GM19455 (cell line): Measurements from ENCODE around the gene EXOSC5.
"Not testable (repeated sequence)": the region's sequence is repeated elsewhere in the genome, so short reads cannot be mapped to it uniquely, and the experiment has no call there.

Experiments
- ATAC-seq: cut with Tn5 transposase; IDR thresholded peaks from one replicate; pipeline ENCODE4 v1.9.1; 2021; ENCODE audit not compliant: unreplicated experiment

Gene EXOSC5

GRCh38 chr19:41408846-41409245, 11.7 kb upstream of the EXOSC5 start:
- not testable (repeated sequence) for ATAC-seq

GRCh38 chr19:41408256-41408655, 11.1 kb upstream of the EXOSC5 start:
- no peak for ATAC-seq

GRCh38 chr19:41407271-41407670, 10.1 kb upstream of the EXOSC5 start:
- ATAC-seq = no peak

- ATAC-seq = no peak
Measured at GRCh38 chr19:41405776-41406175, 8.6 kb upstream of the EXOSC5 start.

- ATAC-seq = no peak
Measured at GRCh38 chr19:41403181-41403970, 6.2 kb upstream of the EXOSC5 start.

- ATAC-seq = no peak
Measured at GRCh38 chr19:41402010-41402409, 4.9 kb upstream of the EXOSC5 start.

- no peak for ATAC-seq
Measured at GRCh38 chr19:41401483-41401882, 4.3 kb upstream of the EXOSC5 start.

GRCh38 chr19:41399525-41399924, 2.4 kb upstream of the EXOSC5 start:
- ATAC-seq = no peak

- ATAC-seq = no peak
Measured at GRCh38 chr19:41399091-41399490, 1.9 kb upstream of the EXOSC5 start.

- ATAC-seq = no peak
Measured at GRCh38 chr19:41398598-41398997, 1.4 kb upstream of the EXOSC5 start.

GRCh38 chr19:41398050-41398418, 875 bp upstream of the EXOSC5 start:
- ATAC-seq = no peak

GRCh38 chr19:41395355-41395754, 1.8 kb downstream of the EXOSC5 start:
- ATAC-seq = no peak

- no peak for ATAC-seq
Measured at GRCh38 chr19:41392775-41393174, 4.4 kb downstream of the EXOSC5 start.

GRCh38 chr19:41391618-41392017, 5.5 kb downstream of the EXOSC5 start:
- no peak for ATAC-seq

- ATAC-seq = no peak
Measured at GRCh38 chr19:41386442-41386841, 10.7 kb downstream of the EXOSC5 start.

GRCh38 chr19:41384351-41384750, 12.8 kb downstream of the EXOSC5 start:
- ATAC-seq = no peak

- not testable (repeated sequence) for ATAC-seq
Measured at GRCh38 chr19:41381536-41381935, 15.6 kb downstream of the EXOSC5 start.

- ATAC-seq = no peak
Measured at GRCh38 chr19:41377977-41378709, 19.0 kb downstream of the EXOSC5 start.

- no peak for ATAC-seq
Measured at GRCh38 chr19:41376998-41377365, 20.2 kb downstream of the EXOSC5 start.

GRCh38 chr19:41376241-41376997, 20.7 kb downstream of the EXOSC5 start, which contains the start of gene TMEM91:
Gene TMEM91, plus strand, starts transcription at chr19:41376533. Its CDS starts 1,777 bp downstream, at chr19:41378310.
- ATAC-seq = no peak

GRCh38 chr19:41373993-41374392, 23.2 kb downstream of the EXOSC5 start:
- ATAC-seq = no peak

- ATAC-seq = no peak
Measured at GRCh38 chr19:41372501-41372900, 24.7 kb downstream of the EXOSC5 start.
